ENCODE measurements around the gene LILRA6. TPM values are rescaled to one million over a fixed set of nuclear protein-coding genes. Genes with fewer than 3 reads are reported as not detected.
"Not testable (repeated sequence)": the region's sequence is repeated elsewhere in the genome, so short reads cannot be mapped to it uniquely, and the experiment has no call there.

The LILRA6 gene
- total RNA-seq, 1 donor from 2014 or later: not detected

GRCh38 chr19:54239491-54240371 lies 2.9 kb downstream of the LILRA6 start:
- DNase-seq (ENCODE audit: extremely low read depth, low read depth, low spot score): not testable (repeated sequence)

DNA sequence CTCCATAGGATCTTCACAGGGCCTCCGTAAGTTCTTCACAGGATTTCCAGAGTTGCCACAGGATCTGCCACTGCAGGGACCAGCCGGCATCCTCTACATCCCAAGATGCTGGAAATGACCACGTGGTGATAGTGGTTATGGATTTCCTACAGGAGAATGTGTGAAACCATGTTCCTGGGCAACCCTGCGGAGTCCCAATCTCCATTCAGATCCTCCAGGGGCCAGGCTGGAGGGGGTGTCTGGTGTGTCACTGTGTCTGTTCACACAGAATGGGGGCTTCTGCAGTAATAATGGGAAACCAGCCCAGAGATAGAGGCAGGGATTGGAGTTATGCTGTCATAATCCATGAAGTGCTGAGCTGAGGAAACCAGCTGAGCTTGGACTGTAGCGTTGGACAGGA lies 8.6 kb downstream of the LILRA6 start:
- no peak for DNase-seq (ENCODE audit: extremely low read depth, low read depth, low spot score)

GRCh38 chr19:54231077-54231931 lies 11.3 kb downstream of the LILRA6 start:
- no peak for DNase-seq (ENCODE audit: extremely low read depth, low read depth, low spot score)

DNA sequence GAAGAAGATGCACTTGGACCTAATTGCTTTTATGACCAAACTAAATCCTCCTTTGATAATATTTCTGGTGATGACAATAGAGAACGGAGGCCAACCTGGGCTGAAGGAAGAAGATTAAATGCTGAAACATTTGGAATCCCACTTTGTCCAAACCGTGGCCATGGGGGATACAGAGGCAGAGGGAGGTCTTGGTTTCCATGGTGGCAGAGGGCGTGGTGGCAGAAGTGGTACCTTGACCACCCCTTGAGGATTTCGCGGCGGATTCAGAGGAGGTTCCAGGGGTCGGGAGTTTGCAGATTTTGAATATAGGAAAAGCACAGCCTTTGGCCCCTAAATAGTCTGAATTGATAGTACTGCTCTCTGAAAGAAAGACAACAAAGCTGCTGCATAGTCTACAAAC lies 12.6 kb downstream of the LILRA6 start:
- no peak for DNase-seq (ENCODE audit: extremely low read depth, low read depth, low spot score)

DNA sequence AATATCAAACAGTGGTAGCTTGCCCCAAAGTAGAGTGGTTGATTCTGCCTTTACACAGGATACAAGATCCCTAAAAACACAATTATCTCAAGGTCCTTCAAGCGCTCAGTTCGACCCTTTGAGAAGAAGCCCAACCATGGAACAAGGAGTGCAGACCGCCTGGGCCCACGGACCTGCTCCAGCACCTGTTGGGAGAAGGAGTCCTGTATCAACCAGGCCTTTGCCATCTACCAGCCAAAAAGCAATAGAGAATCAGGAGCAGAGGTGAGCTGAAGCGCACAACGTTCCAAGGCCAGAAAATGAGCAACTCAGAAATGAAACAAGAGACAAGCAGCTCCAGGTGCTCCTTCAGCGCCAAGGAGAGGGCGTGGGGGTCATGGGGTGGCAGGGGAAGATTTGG lies 13.4 kb downstream of the LILRA6 start:
- DNase-seq (ENCODE audit: extremely low read depth, low read depth, low spot score): no peak

DNA sequence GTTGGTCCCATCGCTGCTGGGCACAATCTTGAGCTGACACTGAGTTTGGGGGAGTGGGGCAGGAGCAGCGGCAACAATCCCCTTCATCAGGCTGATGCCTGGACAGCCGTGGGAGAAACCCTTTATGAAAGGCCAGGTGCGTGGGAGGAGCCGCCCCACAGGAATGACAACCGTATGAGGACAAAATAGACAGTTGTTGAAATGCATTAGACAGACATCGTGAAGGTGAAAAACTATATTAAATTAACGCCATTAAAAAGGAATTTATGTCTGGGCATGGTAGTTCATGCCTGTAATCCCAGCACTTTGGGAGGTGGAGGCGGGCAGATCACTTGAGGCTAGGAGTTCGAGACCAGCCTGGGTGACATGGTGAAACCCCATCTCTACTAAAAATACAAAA lies 18.0 kb downstream of the LILRA6 start:
- not testable (repeated sequence) for DNase-seq (ENCODE audit: extremely low read depth, low read depth, low spot score)

DNA sequence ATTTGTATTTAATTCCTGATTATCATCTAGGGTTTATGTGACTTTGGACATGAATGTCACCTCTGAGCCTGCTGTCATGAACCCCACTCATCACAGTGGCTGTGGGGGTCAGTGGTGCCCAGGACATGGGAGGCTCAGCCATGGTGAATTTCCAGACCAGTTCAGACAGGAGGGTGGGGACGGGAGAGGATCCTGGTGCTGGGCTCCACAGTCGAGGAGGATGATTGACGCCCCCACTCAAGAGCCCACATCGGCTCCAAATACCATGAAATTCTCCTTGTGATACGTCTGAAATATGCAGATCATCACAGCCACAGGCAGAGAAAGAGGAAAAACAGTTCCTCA lies 18.7 kb downstream of the LILRA6 start:
- not testable (repeated sequence) for DNase-seq (ENCODE audit: extremely low read depth, low read depth, low spot score)

DNA sequence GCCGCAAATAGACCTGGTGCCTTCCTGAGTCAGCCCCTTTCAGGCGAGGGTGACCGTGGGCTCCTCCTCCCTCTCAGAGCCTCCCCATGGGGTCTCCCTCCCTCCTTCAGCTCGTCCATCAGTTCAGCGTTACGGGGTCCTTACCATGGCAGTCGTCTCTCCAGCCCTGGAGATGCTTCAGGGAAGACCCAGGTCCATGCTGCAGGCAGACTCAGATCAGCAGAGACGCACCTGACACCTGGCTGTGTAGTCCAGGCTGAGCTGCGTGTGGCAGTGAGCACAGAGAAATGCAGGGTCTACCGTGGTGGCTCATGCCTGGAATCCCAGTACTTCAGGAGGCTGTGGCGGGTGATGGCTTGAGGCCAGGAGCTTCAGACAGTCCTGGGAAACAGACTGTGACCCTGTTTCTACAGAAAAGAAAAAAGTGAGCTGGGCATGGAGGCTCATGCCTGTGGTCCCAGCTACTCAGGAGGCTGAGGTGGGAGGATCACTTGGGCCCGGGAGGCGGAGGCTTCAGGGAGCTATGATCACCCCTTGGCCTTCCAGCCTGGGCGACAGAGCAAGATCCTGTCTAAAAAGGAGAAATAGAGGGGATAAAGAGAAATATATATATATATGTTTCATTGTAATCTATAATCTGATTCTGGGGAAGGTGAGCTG lies 19.2 kb downstream of the LILRA6 start:
- DNase-seq (ENCODE audit: extremely low read depth, low read depth, low spot score): not testable (repeated sequence)

GRCh38 chr19:54222474-54223276 lies 19.9 kb downstream of the LILRA6 start, which contains the start of gene LILRB3:
LILRB3 (minus strand) TSS chr19:54223007; CDS start chr19:54222976, 31 bp downstream.
- not testable (repeated sequence) for DNase-seq (ENCODE audit: extremely low read depth, low read depth, low spot score)

GRCh38 chr19:54221947-54222346 lies 20.6 kb downstream of the LILRA6 start:
- DNase-seq (ENCODE audit: extremely low read depth, low read depth, low spot score): not testable (repeated sequence)

GRCh38 chr19:54219702-54220101 lies 22.9 kb downstream of the LILRA6 start:
- not testable (repeated sequence) for DNase-seq (ENCODE audit: extremely low read depth, low read depth, low spot score)

DNA sequence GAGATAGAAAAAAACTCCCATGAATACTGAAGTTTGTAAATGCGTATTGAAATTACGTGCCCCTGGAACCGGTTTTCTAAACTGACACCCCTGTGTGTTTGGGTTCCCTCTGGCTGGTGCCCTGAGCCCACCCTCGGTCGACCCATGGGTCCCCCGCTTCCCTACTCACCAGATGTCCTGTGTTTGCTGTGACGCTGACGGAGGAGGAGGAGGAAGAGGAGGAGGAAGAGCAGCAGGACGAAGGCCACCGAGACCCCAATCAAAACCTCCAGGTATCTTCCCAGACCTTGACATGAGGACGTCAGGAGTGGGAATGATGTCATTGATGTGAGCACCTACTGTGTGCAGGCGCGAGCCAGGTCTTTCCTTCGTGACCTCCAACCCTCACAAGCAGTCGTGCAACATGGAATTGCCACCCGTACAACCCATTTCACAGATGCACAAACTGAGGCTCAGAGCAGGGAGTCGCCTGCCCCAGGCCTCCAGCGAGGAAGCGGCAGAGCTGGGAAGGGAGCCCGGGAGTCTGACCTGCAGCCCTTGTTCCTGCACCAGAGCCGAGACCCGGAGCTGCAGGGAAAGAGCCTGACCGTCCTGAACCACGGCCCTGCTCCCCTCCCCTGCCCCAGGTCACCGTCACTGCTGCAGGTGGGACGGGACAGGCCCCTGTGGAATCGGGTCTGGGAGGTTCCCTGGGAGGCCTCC lies 23.5 kb downstream of the LILRA6 start:
- DNase-seq (ENCODE audit: extremely low read depth, low read depth, low spot score): no peak

DNA sequence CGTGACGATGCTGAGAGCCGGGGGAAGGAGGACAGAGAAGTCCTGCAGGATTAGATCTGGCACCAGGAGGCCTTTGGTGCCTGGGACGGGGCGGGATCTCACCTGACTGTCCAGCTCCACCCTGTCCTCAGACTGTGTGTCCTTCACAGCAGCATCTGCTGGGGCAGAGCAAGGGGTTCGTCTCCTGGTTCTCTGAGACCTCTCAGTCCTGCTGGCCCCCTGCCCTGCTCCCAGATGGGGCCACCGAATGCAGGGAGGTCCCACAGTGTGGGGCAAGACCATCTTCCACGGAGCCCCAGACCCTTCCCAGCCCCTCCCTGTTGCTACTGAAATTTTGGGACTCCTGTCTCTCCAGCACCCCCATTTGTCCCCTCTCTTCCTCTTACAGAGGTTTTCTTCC lies 24.3 kb downstream of the LILRA6 start:
- no peak for DNase-seq (ENCODE audit: extremely low read depth, low read depth, low spot score)

- not testable (repeated sequence) for DNase-seq (ENCODE audit: extremely low read depth, low read depth, low spot score)
These were observed 24.9 kb downstream of the LILRA6 start for GRCh38 chr19:54217517-54218247.

GRCh38 chr19:54216869-54217268 lies 25.7 kb downstream of the LILRA6 start:
- DNase-seq (ENCODE audit: extremely low read depth, low read depth, low spot score): no peak

DNA sequence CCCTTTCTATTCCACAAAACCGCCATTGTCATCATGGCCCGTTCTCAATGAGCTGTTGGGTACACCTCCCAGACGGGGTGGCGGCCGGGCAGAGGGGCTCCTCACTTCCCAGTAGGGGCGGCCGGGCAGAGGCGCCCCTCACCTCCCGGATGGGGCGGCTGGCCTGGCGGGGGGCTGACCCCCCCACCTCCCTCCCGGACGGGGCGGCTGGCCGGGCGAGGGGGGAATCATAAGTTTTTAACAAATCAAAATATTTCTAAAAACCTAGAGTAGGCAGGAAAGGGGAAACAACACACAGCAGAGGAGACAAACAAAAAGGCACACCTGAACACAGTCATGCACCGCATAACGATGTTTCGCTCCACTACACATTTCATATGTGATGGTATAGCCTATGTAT lies 27.9 kb downstream of the LILRA6 start:
- DNase-seq (ENCODE audit: extremely low read depth, low read depth, low spot score): not testable (repeated sequence)

DNA sequence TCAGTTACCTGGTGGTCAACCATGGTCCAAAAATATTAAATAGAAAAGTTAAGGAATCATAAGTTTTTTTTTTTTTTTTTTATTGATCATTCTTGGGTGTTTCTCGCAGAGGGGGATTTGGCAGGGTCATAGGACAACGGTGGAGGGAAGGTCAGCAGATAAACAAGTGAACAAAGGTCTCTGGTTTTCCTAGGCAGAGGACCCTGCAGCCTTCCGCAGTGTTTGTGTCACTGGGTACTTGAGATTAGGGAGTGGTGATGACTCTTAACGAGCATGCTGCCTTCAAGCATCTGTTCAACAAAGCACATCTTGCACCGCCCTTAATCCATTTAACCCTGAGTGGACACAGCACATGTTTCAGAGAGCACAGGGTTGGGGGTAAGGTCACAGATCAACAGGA lies 28.4 kb downstream of the LILRA6 start:
- DNase-seq (ENCODE audit: extremely low read depth, low read depth, low spot score): not testable (repeated sequence)

DNA sequence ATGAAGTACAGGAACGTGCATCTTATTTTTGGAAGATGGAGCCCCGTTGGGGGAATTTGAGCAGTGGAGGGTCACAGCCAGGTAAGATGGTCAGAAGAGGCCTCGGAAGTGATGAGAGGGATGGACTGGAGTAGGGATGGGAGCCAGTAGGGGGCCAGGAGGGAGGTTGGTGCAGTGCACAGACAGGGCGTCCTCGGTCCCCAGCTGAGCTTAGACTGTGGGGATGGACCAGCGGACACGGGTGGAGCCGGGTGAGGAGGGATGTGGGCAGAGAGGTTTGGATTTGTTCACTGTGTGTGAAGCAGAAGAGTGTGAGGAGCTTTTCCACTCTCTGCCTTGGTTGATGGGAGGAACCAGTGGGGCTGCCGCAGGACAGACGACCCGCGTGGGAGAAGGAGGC lies 31.4 kb downstream of the LILRA6 start:
- no peak for DNase-seq (ENCODE audit: extremely low read depth, low read depth, low spot score)

Data from glomerular endothelial cell (primary cell).